GM11168 (cell line): Measurements from ENCODE around the gene LIPN.
"Not testable (repeated sequence)": the region's sequence is repeated elsewhere in the genome, so short reads cannot be mapped to it uniquely, and the experiment has no call there.

ENCODE experiments used
- in situ Hi-C: fragments of 300-500 bp; cut with MboI; formaldehyde crosslinking; loops from one replicate; pipeline ENCODE4 v1.12.0; 2022; ENCODE audit warnings: low sequenced_read_pairs; ENCODE audit not compliant: unreplicated experiment

LIPN gene

GRCh38 chr10:88759366-88760101 is at the start of gene LIPN:
Gene LIPN, plus strand, starts transcription at chr10:88760020. Its CDS starts 1,386 bp downstream, at chr10:88761406.
- in situ Hi-C loops: no loop called here

GRCh38 chr10:88715517-88715916 is 44.3 kb upstream of the LIPN start:
- in situ Hi-C loops: no loop called here

GRCh38 chr10:88721392-88721791 is 38.4 kb upstream of the LIPN start:
- in situ Hi-C loops: no loop called here

GRCh38 chr10:88725798-88726197 is 34.0 kb upstream of the LIPN start:
- in situ Hi-C loops: no loop called here

DNA sequence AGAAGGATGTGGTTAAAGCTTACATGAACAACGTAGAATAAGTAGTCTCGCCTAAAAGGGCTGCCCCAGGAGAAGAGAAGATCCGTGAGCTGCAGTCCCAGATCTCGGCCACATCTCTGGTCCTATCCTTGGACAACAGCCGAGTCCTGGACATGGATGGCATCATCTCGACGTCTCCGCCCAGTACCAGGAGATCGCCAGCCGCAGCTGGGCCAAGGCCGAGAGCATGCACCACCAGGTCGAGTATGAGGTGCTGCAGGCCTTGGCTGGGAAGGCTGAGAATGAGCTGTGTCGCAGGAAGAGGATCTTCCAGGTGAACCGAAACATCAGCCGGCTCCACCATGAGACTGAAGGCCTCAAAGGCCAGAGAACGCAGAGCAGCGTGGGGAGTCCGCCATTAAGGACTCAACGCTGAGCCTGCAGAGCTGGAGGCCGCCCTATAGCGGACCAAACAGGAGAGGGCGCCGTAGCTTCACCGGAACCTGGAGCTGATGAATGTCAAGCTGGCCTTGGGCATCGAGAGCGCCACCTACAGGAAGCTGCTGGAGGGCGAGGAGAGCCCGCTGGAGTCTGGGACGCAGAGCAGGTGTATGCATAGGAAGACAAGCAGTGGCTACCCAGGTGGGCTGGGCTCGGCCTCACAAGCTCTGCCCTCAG is 31.6 kb upstream of the LIPN start:
- in situ Hi-C loops: no loop called here

DNA sequence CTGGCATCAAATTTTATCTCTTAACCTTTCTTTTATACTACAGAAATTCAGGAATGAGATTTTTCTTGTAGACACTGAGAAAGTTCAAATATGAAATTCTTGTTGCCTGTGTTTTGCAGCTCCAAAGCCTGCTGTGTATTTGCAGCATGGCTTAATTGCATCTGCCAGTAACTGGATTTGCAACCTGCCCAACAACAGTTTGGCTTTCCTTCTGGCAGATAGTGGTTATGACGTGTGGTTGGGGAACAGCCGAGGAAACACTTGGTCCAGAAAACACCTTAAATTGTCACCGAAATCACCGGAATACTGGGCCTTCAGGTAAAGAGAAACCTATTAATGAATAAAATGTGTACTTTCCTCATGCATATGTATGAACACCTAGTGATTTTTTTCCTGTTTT is 29.0 kb upstream of the LIPN start:
- in situ Hi-C loops: no loop called here

GRCh38 chr10:88731296-88731695 is 28.5 kb upstream of the LIPN start:
- in situ Hi-C loops: no loop called here

- in situ Hi-C loops: no loop called here
Measured at GRCh38 chr10:88733215-88733614, 26.6 kb upstream of the LIPN start.

DNA sequence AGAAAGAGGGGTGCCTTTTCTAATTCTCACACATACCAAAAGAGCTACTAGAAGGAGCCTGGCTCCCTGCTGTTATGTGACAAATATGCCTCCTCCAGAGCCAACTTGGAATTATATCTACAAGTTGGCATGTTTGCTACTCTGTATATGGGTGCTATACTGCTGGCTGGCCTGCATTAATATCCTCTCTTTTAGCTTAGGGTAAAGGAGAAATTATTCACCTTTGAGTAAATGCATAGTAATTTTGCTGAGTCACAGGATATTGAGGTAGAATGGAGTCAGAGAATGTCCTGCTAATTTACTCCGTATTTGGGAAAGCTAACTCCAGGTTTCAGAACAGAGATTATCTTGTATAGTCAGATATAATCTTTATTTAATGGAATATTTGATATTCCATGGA is 24.2 kb upstream of the LIPN start:
- in situ Hi-C loops: no loop called here

GRCh38 chr10:88741921-88742320 is 17.9 kb upstream of the LIPN start:
- in situ Hi-C loops: not testable (repeated sequence)

GRCh38 chr10:88742448-88742847 is 17.4 kb upstream of the LIPN start:
- in situ Hi-C loops: no loop called here

DNA sequence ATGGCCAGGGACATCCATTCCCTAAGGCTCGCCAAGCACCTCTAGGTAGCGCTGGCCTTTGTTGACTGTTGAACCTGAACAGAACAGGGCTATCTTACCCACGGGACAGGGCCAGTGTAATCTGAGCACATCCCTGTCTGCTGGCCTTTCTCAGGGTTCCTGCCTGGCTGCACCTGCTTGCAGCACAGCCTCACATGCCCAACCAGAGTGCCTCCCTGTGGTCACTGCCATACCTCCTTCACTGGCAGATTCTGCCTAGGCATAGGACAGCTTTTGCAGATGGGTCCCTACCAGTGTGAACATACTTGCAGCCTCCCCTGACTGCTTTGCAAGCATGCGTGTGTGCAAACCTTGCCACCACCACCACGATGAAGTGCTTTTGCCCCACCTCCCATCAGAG is 15.8 kb upstream of the LIPN start:
- in situ Hi-C loops: no loop called here

DNA sequence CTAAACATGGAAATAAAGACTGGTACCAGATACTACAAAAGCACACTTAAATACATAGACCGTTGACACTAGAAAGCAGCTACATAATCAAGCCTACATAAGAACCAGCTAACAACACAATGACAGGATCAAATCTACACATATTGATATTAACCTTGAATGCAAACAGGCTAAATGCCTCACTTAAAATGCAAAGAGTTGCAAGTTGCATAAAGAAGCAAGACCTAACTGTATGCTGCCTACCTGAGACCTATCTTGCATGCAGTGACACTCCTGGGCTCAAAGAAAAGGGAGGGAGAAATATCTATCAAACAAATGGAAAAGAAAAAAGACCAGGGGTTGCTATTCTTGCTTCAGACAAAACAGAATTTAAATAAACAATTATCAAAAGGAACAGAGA is 14.2 kb upstream of the LIPN start:
- in situ Hi-C loops: no loop called here

DNA sequence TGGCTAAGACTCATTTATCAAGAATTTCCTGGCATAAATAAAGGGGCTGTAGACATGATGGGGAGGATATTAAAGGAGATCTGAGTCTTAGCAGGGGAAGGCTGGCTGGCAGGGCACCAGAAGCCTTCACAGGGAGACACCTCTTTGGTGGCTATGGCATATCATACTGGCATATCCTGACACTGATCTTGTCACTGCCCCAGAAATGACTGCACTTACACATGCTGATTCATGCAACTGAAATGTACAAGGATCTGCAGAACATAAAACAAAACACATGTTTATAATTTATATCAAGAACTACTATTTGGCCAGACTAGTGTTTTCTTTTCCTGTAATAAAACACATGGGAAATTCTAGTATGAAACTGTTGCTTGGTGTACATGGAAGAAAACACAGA is 5.5 kb upstream of the LIPN start:
- in situ Hi-C loops: no loop called here

GRCh38 chr10:88755753-88756152 is 4.1 kb upstream of the LIPN start:
- in situ Hi-C loops: no loop called here

DNA sequence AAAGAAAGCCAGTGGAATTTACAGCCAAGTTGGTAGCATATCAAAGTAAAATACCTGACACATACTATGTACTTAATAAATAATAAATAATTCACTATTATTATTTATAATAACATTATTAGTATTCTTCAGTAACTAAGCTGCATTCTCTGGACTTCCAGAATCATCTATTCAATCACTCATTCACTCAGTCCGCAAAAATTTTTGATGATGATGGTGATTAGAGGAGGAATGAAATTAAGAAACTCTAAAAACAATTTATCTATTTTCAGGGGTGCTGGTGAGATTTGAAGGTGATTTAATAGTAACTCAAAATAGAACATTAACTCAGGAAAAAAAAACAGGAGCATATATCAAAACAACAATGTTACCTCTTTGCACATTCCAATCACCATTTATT is 3.2 kb upstream of the LIPN start:
- in situ Hi-C loops: no loop called here

- in situ Hi-C loops: no loop called here
Measured at GRCh38 chr10:88762906-88763305, 3.1 kb downstream of the LIPN start.

GRCh38 chr10:88763441-88763840 is 3.6 kb downstream of the LIPN start:
- in situ Hi-C loops: no loop called here

GRCh38 chr10:88764110-88764509 is 4.3 kb downstream of the LIPN start:
- in situ Hi-C loops: no loop called here

- in situ Hi-C loops: no loop called here
Measured at GRCh38 chr10:88765816-88766215, 6.0 kb downstream of the LIPN start.

DNA sequence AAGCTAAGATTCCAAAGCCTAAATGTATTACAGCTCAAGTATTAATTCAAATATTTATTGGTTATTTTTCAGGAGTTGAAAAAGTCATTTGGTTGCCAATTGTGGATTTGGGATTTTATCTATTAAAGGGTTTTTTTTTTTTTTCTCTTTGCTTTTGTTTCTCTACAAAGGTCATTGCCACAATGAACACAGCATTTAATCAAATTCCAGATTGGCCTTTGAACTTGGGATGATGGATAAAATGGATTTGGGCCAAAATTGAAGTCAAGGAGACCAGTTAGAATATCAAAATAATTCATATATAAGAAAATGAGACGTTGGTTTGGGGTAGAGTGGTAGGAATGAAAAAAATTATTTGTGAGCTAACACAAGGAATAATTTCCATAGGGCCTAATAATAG is 9.6 kb downstream of the LIPN start:
- in situ Hi-C loops: no loop called here

GRCh38 chr10:88781206-88781605 is 21.4 kb downstream of the LIPN start:
- in situ Hi-C loops: no loop called here
